NCI-H2029 (cell line): ENCODE measurements around the gene WDFY2.
A peak's percentile ranks its signal among the peaks of the same experiment; 100 is the strongest.

Experiments
- DNase-seq: peaks from one replicate; lab custom pipeline; 2025; lab: John Stamatoyannopoulos, UW

WDFY2 gene

DNA sequence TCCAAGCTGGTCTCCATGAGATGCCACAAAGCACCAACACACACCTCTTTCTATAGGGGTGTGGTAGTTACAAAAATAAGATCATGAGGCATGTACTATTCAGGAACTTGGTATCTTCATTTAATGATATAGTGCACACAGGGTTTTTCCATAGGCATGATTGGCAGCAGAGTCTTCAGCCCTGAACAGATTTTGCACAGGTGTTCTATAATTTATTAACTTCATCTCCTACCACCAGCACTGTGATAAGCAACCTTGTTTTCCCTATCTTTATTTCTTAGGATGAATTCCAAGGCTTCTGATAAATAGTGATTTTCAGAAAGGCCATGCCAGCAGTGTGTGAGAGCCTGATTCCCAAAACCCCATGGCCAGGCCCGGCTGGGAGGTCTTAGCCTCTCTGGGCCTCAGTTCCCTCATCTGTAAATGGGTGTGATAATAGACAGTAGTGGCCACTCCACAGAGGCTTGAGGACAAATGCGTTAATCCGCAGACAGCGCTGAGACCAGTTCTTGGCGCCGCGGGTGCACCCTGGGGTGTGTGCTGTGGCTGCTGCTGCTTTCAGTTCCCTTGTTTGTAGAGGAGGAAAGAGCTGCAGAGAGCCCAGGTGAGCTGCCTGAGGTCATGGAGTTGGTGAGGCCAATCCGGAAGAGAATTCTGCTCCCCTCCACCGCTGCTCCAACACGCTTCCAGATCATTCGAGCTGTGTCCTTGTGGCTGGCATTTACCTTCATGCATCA lies 186.6 kb downstream of the WDFY2 start:
- DNase-seq: no peak

DNA sequence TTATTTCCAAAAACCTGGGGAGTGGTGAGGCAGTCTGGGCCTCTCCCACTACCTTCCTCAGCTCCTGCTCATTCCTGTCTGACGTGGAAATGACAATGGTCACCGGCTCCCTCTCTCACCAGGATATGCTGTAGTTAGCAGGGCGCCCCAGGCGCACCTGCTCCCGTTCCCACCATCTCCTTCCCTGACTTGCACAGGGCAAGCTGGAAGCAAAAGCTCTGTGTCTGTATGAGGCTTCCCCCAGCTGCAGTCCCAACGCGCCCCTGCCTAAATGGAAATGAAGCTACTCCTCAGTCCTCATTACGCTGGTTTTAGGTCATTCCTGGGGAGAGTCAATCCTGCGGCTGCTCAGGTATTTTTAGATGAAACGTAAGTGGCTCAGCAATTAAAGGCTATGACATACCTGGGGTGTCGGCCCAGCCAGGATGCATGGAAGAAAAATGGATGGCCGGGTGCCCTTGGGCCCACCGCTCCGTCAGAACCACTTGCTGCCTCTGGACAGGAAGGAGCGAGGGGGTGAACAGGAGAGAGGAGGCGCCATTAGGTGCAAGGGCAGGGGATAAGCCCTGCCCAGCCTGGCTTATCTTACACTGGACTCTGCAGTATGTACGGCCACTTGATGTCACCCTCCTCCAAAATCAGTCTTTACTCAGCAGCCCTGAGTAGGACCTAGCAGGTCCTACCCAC lies 187.3 kb downstream of the WDFY2 start:
- no peak for DNase-seq

DNA sequence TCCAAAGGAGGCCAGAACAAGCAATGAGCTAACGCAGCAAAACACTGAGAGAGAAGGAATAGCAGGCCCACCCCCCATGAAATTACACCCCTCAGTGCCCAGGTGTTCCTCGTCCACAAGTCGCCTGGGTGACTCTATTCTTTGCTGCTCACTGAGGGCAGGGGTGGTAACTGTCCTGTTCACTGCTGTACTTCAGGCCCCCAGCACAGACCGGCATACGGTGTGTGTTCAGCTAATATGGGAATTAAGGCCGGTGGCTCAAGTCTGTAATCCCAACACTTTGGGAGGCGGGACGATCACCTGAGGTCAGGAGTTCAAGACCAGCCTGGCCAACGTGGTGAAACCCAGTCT lies 187.8 kb downstream of the WDFY2 start:
- DNase-seq: no peak

DNA sequence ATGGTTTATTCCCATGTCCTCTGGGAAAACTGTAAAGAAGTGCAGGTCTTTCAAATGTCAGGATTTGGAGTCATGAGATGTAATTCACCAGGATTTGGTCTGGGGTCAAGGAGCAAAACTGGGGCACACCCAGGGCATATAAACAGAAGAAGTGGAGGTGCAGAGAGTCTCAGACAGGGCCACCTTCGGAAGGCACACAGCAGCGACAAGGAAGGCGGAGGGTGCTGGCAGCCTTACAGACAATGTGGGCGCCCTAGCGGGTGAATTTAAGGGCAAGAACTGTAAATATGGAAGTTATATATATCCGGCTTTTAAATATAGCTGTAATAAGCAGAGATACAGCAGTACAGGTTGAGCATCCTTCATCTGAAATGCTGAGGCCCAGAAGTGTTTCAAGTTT lies 188.5 kb downstream of the WDFY2 start:
- no peak for DNase-seq

DNA sequence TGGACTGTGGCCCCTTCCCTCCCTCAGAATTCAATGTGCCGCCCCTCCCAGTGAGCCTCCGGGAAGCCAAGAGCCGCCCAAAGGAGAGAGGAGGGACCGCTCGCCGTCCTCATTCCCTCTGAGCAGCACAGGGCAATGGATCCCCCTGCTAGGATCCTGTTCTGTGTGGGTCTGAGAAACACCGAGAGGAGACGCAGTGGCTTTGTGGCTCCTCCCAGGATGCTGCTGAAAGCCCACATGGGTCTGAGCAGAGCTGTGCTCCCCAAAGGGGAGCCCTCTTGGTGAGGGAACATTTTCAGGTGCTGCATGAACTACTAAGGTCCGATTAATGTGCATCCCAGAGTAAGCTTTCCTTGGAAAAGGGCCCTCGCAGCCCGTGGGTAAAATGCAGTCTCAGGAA lies 189.3 kb downstream of the WDFY2 start:
- no peak for DNase-seq

DNA sequence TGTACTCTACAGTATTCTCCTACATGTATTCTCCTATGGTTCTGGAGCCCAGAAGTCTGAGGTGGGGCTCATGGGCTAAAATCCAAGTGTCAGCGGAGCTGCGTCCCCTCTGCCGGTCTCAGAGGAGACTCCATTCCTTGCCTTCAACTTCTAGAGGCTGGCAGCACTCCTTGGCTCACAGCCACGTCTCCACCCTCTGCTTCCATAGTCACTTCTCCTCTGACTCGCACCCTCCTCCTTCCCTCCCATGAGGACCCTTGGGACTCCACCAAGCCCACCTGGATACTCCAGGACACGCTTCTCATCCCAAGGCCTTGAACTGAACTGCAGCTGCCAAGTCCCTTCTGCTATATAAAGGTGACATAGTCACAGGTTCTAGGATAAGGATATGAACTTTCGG lies 191.9 kb downstream of the WDFY2 start:
- no peak for DNase-seq

DNA sequence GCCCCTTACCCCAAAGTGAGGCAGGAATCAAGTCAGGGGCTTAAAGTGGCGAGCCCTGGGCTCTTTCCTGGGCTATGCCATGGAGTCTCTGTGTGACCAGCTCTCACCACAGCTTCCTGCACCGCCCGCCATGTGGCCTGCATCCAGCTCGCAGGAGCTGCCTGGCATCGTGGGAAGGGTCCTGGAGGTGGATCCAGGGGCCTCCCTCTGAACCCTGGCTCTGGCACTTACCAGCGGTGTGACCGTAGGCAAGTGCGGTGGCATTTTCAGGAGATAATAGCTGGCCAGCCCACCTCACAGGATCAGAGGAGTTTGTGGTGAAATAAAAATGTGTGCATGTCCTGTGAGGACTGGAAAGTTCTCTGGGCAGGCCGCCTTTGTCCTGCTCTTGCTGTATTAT lies 193.7 kb downstream of the WDFY2 start:
- no peak for DNase-seq

DNA sequence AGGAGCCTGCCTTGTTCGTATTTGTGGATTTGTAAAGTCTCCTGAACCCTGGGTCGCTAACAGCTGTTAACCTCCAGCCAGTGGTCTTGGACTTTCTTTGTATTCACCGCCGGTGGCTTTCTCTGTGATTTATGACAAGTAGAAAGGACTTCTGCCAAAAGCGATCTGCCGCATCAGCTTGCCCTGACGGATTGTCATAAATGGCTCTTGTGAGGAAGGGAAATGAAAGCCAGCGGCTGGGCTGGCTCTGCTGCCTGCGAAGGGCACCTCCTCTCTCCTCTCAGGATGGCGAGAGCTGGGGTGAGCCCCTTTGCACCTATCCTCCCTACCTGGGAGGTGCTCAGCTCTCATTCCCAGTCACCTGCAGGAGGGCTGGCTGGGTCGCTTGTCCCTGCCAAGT lies 194.1 kb downstream of the WDFY2 start:
- DNase-seq: no peak

DNA sequence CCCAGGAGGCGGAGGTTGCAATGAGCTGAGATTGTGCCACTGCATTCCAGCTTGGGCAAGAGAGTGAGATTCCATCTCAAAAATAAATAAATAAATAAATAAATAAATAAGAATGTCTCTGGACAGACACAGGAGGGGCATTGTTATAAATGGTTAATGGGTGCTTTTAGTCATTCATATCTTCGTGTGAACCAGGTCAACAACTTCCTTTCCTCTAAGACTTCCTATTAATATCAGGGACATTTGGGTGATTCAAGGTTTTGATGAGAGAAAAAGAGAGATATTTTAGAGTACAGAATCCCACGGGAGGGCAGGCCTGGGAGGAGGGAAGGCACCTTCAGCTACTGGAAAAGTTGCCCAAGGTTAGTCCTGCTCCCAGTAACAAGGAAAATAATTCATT lies 195.8 kb downstream of the WDFY2 start:
- no peak for DNase-seq

DNA sequence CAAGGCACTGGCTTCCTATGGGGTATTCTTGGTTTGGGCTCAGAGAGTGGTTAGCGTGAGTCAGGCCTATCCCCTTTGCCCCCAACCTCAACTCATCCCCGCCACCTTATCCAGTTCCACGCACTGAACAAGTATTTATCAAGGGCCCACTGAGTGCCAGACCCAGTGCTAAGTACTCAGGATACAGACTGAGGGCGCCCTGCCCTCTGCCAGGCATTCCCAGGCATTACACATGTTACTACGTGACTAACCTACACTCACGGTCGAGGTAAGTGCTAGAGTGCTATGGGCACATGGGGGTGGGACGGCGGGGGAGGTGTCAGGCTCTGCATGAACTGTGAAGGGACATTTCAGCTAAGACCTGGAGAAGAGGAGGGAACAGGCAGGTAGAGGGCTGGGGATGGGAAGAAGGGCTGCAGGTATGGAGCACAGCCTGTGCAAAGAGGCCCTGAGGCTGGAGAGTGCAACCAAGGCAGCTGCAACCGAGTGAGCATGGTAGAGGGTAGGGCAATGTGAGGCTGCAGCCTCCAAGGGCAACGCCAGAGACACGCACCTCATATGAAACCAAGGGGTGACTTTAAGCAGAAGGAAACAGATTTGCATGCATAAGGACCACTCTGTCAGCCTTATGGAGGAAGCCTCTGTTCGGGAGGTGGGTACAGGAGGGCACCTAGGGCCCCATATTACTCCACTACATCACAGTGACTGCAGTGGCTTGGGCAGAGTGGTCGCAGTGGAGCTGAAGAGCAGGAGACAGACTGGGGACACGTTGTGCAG lies 197.2 kb downstream of the WDFY2 start:
- no peak for DNase-seq

DNA sequence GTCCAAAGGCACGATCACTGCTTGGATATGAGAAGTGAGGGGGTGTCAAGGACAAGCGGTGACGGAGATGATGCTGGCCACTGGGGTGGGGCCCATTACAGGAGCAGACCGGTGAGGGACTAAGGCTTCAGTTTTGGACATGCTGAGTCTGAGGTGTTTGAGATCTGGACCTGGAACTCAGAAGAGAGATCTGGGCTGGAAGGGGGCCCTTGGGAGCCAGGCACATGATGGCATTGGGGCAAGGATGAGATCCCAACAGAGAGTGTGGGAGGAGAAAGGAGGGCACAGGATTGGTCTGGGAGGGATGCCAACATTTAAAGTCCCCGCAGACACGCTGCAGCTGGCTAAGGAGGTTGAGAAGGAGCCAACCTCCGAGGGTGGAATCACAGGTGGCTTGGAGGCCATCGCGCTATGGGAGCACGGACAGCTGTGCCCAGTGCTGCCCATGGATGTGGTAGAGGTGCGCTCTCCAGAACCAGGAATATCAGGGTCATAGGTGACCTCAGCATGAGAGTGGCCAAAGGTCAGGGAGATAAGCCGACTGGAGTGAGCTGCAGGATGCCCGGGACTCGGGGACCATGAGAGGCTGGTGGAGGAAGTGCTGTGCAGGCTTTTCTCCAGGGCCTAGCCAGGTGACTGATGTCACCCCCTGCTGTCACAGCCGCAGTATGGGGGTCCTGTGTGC lies 197.9 kb downstream of the WDFY2 start:
- no peak for DNase-seq

DNA sequence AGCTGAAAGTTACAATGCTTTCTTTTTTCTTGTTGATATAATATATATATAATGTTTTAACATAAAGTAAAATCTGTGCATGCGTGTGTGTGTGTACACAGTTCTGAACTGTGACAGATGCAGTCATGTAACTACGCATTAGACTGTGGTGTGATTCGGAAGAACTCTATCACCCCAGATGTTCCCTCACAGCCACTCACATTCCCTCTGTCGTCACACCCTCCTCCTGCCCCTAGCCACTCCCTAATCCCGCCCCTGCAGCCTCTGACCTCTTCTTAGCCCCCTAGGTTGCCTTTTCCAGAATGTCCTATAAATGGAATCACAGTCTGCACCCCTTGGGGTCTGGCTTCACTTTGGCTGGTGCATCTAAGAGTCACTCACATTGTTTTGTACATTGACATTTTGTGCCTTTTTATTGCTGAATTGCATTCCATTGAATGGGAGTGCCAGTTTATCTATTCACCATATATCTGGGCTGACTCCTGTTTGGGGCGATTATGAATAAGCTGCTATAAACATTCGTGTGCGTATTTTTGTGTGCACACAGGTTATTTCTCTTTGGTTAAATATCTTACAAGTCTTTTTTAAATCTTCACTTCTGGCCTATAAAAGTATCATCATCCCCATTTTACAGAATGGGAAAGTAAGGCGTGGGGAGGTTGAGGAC lies 199.3 kb downstream of the WDFY2 start:
- no peak for DNase-seq

DNA sequence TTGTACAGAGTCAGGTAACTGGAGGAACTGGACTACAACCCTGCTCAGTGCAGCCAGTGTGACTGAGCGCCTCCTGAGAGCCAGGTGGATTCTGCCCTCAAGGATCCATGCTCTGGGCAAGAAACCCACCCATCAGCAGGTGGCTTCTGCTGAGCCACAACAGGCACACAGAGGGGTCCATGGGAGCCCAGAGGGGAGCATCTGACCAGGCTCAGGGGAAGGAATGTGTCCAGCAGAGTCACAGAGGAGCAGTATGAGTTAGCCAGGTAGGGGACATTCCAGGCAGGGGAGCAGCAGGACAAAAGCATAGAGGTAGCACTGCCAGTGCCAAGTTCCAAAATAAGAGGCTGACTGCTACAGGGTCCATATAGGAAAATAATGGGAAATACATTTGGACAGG lies 199.8 kb downstream of the WDFY2 start:
- no peak for DNase-seq

DNA sequence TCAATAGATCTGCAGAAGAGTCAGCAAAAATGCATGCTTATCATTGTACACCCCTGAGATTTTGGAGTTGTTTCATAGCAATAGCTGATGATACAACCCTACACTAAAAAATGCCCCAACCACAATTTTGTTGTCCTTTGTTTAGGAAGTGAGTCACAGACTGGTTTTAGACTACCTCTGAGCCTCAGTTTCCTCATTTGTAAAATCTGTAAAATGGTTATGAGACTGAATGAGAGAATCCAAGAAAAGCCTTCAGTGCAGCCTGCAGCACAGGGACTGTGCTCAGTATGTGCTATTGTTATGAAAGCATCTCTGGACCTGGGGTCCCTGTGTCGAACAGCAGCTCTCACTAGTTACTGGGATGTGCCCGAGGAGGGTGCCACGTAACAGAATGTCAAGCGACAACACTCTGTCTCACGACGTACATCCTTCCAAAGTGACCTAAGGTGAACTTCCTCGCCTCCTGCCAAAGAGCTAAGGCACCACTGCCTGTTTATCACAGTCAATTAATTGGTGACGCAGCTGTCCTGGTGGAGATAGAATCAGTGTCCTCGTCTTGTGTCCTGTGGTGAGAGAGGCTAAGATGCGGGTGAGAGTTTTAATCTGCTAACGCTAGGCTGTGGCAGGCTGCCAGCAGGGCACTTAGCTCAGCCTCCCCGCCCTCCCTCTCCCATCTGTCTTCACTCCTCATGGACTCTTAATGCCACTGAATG lies 201.6 kb downstream of the WDFY2 start:
- peak; percentile 16 for DNase-seq

DNA sequence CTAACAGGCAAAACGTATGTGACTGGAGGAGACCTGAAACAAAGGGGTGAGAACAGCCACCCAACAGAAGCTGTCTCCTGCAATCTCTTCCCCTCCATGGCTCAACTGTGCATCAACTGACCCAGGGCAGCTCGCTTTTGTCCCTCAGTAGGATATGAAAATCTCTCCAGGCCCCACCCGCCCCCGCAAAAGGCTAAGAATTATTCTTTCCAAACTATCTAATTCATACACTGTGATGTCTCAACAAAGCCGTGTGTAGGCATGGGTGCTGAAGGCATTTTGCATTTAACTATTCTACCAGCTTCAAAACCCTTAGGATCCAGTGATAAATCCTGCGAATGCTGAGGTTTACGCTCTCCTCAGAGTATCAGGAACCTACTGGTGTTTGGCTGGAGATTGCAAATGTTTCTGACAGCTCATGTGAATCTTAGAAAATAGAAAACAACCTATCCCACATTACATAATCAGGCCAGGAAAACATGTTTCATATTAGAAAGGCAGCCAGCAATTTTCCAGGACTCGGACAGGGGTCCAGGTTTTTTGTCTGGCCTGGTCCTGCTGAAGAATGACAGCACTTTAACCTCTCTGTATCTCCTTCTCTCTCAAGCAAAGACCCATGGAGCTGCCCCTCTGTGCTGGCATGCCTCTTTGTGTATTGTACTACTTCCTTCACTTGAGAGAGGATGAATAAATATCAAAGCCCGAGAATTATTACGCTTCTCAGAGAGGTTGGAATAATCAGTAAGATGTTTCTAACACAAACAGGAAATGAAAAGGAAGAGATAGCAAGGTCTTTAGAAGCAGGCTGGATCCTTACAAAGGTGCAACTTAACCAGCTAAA lies 202.4 kb downstream of the WDFY2 start:
- no peak for DNase-seq

DNA sequence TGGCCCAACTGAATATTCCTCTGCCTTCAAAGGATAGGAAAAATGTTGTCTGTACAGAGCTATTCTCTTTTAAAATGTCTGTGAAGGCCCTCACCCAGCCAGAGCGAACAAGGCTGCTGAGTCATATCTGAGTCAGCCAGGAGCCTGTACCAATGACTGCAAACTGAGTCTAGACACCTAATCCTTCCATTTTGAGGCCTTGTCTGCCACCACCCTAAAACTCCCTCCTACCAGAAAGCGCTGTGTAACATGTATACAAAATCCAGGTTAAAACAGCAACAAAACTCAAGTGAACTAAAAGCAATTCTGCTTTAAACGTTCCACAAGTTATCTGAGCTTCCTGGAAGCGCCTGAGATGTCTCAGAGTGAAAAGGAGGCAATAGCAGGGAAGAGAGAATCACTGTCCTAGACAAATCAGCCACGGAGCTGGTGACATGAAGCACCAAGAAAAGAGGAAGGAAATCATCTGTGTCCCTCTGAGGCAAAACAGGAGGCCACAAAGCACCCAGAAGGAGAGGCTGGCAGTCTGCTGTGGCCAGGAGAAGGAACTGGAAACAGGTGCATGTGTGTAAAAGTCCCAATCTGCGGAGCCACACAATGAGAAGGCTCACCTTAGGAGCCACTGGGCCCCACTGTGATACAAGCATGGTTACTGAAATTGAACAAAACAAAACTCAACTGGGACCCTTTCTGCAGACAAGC lies 209.5 kb downstream of the WDFY2 start:
- no peak for DNase-seq

DNA sequence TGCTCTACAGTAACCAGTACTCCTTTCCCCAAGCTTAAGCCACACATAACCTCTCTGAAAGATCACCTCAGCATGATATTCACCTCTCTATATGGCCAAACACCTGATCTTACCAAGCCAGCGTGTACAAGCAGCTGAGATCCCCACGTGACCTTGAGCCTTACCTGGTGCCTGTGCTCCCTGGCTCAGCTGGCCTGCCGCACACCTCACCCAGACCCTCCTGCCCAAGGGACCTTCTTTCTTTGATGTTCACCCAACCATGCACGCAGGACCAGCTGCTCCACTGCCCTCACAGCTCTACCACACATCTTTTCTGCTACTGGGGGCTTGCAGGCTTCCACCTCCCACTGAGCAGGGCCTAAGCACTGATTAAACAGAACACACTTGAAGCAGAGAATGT lies 210.7 kb downstream of the WDFY2 start:
- no peak for DNase-seq

DNA sequence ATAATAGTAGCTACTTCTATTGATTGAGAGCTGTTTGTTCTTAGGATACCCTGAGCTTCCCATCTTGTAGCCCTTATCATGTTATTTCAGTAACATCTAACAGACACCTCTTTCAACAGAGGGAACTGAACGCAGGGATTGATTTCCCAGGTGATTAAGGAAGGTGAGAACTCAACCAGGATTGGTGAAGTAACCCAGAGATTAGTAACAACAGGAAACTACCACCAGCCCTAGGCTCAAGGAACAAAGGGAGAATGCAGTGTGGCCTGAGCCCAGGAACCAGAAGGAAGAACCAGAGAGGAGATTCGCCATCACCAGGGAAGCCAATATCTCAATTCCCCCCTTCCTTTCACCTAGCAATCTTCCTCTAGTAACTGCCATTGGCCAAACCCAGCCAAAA lies 211.2 kb downstream of the WDFY2 start:
- no peak for DNase-seq

DNA sequence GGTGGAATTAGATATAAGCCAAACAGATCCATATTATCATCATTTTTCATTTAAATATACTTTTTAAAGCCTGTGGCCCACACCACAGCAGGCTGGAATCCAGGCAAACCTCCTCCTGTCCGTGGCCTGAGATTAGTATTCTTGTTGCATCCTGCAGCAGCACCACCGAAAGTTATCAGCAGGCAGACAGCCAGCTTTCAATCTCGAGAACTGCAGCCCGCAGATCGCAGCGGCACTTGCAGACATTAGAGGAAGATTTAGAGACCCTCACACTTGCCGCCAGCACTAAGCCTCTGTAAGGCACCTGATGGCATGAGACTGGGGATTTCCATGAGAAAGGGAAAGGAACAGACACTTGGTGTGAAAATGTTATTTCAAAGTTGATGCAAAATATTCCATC lies 212.3 kb downstream of the WDFY2 start:
- DNase-seq: no peak
